ENCODE results near the gene SBF1.
A peak's percentile ranks its signal among the peaks of the same experiment; 100 is the strongest.

DNA sequence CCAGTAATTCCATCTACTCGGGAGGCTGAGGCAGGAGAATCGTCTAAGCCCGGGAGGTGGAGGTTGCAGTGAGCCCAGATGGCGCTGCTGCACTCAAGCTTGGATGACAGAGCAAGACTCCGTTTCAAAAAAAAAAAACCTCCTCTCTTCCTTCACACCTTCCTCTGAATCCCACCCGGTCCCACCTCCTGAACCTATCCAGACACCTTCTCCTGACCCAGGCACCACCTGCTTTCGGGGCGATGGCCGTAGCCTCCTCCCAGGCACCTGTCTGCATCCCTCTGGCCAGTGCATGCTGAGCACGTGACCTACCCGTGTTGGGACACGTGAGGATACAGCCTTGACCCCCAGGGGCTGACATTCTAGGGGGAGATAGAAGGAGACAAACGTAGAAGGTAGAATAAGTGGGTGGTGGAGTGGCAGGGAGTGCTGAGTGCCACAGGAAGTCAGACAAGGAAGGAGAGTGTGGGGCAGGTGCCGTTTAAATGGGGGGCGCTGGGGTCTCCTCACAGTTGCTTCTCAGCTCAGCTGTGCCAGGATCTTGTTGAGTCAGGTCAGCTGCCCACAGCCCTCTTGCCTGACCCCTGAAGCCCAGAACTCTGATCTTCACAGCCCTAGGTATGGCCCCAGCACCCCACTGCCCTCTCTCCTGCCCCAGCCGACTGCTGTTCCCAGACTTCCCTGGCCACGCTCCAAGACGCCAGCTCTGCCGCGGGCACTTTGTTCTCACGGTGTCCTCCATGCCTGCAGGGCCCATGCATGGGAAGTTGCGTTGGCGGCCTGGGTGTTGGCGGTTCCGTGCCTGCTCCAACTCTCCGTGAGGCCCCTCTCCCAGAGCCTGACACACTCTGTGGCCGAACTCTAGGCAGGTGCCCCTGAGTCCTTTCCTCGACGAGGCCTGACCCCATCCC lies 10.6 kb upstream of the SBF1 start:
- TF ChIP-seq CTCF (IDR thresholded peaks at IDR 0.05) (peak in 1 of 7 experiments; percentile 6), POLR2A (IDR thresholded peaks at IDR 0.05) (peak in 2 of 3 donors; percentile 38 to 45)

All from body of pancreas (tissue), 4 donors.